GM21717 (cell line): ENCODE results near the gene RGS14.
"Not testable (repeated sequence)": the region's sequence is repeated elsewhere in the genome, so short reads cannot be mapped to it uniquely, and the experiment has no call there.

Experiments
- ATAC-seq: cut with Tn5 transposase; IDR thresholded peaks from one replicate; pipeline ENCODE4 v1.9.1; 2021; ENCODE audit warnings: mild to moderate bottlenecking, moderate library complexity; ENCODE audit not compliant: unreplicated experiment

The RGS14 gene

GRCh38 chr5:177363565-177363964, 5.8 kb downstream of the RGS14 start:
- ATAC-seq: no peak

- ATAC-seq: no peak
Measured at GRCh38 chr5:177364159-177364962, 6.6 kb downstream of the RGS14 start.

GRCh38 chr5:177365845-177366527, 8.3 kb downstream of the RGS14 start:
- no peak for ATAC-seq

GRCh38 chr5:177366528-177367322, 9.0 kb downstream of the RGS14 start:
- ATAC-seq: no peak

GRCh38 chr5:177367323-177367848, 9.7 kb downstream of the RGS14 start:
- ATAC-seq: no peak

- no peak for ATAC-seq
Measured at GRCh38 chr5:177367981-177368868, 10.5 kb downstream of the RGS14 start.

GRCh38 chr5:177368869-177369644, 11.3 kb downstream of the RGS14 start:
- ATAC-seq: no peak

GRCh38 chr5:177369645-177370440, 12.1 kb downstream of the RGS14 start:
- ATAC-seq: no peak

- no peak for ATAC-seq
Measured at GRCh38 chr5:177370488-177371119, 12.9 kb downstream of the RGS14 start.

GRCh38 chr5:177371120-177372033, 13.7 kb downstream of the RGS14 start:
- ATAC-seq: no peak

- ATAC-seq: no peak
Measured at GRCh38 chr5:177372034-177372896, 14.5 kb downstream of the RGS14 start.

- no peak for ATAC-seq
Measured at GRCh38 chr5:177372910-177373309, 15.2 kb downstream of the RGS14 start.

- ATAC-seq: no peak
Measured at GRCh38 chr5:177373806-177374205, 16.1 kb downstream of the RGS14 start.

- no peak for ATAC-seq
Measured at GRCh38 chr5:177374211-177374610, 16.5 kb downstream of the RGS14 start.

- ATAC-seq: not testable (repeated sequence)
Measured at GRCh38 chr5:177375516-177375915, 17.8 kb downstream of the RGS14 start.

- ATAC-seq: no peak
Measured at GRCh38 chr5:177376107-177376506, 18.4 kb downstream of the RGS14 start.
